Omental fat pad (tissue), 4 donors: ENCODE results near the gene HAAO. TPM values are rescaled to one million over a fixed set of nuclear protein-coding genes. Genes with fewer than 3 reads are reported as not detected.
"Not testable (repeated sequence)": the region's sequence is repeated elsewhere in the genome, so short reads cannot be mapped to it uniquely, and the experiment has no call there.

ENCODE experiments used
- ATAC-seq: fragments of 150-250 bp; one replicate; pipeline ENCODE4 v1.9.1; 2016; ENCODE audit warnings: mild to moderate bottlenecking, moderate library complexity; ENCODE audit not compliant: low FRiP score
- DNase-seq: peaks from one replicate; pipeline ENCODE4 v3.0.0-alpha.2; 2019; ENCODE audit warnings: low spot score
- CTCF ChIP-seq, 3 donors: fragments of 450-650 bp; IDR thresholded peaks; one replicate each; pipeline ENCODE4 v1.5.1; 2016 to 2017; ENCODE audit warnings: antibody characterized with exemption in 3 of 3, mild to moderate bottlenecking in 3 of 3, moderate library complexity in 2 of 3
- total RNA-seq, 4 donors: library from RNA; depleted of rRNA; stranded (reverse); fragments of >200 nt; gene quantifications; one replicate each; pipeline ENCODE4 v1.1.0, GENCODE V29; 2016

Gene HAAO
- total RNA-seq, 4 donors from 2014 or later = 3.0 to 7.2 (median 3.9) TPM

- ATAC-seq (no peak), DNase-seq (no peak)
- TF ChIP-seq CTCF (IDR thresholded peaks at IDR 0.05) = no peak
These were observed 41.8 kb upstream of the HAAO start for GRCh38 chr2:42834161-42834560.

- TF ChIP-seq CTCF (IDR thresholded peaks at IDR 0.05) = no peak
- DNase-seq (no peak), ATAC-seq (no peak)
These were observed 39.9 kb upstream of the HAAO start for GRCh38 chr2:42832289-42832634.

- DNase-seq, ATAC-seq: not testable (repeated sequence)
These were observed 39.3 kb upstream of the HAAO start for GRCh38 chr2:42831575-42832288.

- TF ChIP-seq CTCF (IDR thresholded peaks at IDR 0.05) = no peak
- DNase-seq = no peak
- ATAC-seq = no peak
These were observed 38.7 kb upstream of the HAAO start for GRCh38 chr2:42830922-42831574.

- ATAC-seq (no peak), DNase-seq (no peak)
- no peak for TF ChIP-seq CTCF (IDR thresholded peaks at IDR 0.05)
These were observed 37.5 kb upstream of the HAAO start for GRCh38 chr2:42829671-42830440.

GRCh38 chr2:42828487-42829425, 36.4 kb upstream of the HAAO start:
- ATAC-seq (peak; percentile 83), DNase-seq (no peak)
- peak in 2 of 3 donors; percentile 36 to 66 for TF ChIP-seq CTCF (IDR thresholded peaks at IDR 0.05)
